HG03108 (cell line): Measurements from ENCODE around the gene AMH.
A peak's percentile ranks its signal among the peaks of the same experiment; 100 is the strongest.
"Not testable (repeated sequence)": the region's sequence is repeated elsewhere in the genome, so short reads cannot be mapped to it uniquely, and the experiment has no call there.

Experiments
- ATAC-seq: cut with Tn5 transposase; IDR thresholded peaks from one replicate; pipeline ENCODE4 v1.9.1; 2021; ENCODE audit warnings: moderate library complexity; ENCODE audit not compliant: unreplicated experiment

The AMH gene

GRCh38 chr19:2268480-2268830 lies 19.3 kb downstream of the AMH start:
- ATAC-seq = no peak

DNA sequence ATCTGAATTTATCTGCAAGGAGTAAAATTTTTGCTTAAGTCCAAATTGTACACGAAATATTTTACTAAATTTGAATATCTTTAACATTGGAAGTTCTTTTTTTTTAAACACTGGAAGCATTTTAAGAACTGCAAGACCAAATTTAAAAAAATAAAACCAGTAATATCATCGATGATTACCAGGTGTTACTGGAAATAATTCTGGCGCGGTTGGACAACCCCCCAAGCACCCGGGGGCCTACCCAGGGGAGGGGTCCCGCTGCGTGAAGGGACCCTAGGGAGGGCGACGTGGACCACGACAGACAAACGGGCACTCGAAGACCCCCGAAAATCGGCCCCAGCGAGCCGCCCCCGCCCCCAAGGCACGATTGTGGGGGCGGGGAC lies 19.7 kb downstream of the AMH start:
- ATAC-seq = no peak

DNA sequence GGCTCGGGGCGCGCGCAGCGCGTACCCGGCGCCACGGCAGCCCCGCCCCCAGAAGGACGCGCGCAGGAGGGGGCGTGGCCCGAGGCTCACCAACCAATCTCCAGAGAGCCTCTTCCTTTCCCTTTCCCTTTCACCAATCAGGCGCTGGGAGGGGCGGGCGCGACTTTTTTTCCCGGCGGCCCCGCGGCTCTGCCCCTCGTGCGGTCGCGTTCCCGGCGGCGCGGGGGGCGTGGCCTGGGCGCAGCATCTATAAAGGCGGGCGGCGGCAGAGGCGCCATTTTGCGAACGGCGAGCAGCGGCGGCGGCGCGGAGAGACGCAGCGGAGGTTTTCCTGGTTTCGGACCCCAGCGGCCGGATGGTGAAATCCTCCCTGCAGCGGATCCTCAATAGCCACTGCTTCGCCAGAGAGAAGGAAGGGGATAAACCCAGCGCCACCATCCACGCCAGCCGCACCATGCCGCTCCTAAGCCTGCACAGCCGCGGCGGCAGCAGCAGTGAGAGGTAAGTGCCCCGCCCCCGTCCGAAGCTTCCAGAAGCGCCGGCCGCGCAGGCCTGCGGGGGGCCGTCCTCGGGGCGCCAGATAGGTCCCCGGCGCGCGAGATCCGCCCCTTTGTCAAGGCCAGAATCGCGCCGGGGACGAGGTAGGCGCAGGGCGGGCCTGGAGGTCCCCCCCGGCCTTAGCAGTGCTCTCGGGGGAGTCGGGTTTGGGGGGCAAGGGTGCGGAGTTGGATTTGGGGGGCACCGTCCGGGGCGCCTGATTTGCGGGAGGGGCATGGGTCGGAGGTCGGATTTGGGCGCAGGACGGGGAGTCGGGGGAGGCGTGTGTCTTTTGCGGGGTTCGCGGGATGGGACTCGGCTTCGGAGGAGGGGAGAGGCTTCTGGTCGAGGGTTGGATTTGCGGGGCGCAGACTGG lies 20.4 kb downstream of the AMH start:
- ATAC-seq = peak; percentile 38

DNA sequence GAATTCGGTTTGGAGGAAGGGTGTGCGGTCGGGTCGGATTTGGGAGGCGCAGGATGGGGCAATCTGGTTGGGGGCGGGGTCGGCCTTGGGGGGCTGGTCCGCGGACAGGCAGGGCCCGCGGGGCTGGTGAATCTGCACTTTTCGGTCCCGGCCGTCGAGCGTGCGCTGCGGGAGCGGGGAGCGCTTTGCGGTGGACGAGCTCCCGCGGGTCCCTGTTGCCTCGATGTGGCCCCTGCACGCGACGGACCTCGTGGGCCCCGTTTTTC lies 21.0 kb downstream of the AMH start:
- no peak for ATAC-seq

GRCh38 chr19:2270423-2271233 lies 21.5 kb downstream of the AMH start:
- ATAC-seq = no peak

DNA sequence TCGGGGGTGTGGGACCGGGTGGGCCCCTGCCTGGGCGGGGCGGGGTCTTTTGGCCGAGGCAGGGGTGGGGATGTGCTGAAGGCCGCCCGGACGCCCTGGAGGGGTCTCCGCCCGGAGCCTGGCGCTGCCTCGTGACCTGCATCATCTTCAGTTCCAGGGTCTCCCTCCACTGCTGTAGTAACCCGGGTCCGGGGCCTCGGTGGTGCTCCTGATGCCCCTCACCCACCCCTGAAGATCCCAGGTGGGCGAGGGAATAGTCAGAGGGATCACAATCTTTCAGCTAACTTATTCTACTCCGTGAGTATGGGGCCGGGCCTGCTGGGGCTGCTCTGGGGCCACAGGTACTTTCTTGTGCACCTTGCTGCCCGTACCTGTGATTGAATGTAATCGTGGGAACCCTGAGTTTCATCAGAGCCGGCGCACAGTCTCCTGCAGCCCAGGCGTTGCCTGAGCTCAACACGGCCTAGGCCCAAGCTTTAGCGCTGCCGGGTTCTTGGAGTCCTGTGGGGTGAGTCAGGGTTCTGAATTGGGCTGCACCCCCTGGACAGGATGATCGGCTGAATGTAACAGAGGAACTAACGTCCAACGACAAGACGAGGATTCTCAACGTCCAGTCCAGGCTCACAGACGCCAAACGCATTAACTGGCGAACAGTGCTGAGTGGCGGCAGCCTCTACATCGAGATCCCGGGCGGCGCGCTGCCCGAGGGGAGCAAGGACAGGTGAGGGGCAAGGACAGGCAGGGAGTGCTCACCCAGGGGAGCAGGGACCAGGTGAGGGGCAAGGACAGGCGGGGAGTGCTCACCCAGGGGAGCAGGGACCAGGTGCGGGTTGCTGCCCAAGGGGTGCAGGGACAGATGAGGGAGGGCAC lies 22.3 kb downstream of the AMH start:
- ATAC-seq = no peak

GRCh38 chr19:2273356-2274184 lies 24.4 kb downstream of the AMH start:
- ATAC-seq = peak; percentile 27

DNA sequence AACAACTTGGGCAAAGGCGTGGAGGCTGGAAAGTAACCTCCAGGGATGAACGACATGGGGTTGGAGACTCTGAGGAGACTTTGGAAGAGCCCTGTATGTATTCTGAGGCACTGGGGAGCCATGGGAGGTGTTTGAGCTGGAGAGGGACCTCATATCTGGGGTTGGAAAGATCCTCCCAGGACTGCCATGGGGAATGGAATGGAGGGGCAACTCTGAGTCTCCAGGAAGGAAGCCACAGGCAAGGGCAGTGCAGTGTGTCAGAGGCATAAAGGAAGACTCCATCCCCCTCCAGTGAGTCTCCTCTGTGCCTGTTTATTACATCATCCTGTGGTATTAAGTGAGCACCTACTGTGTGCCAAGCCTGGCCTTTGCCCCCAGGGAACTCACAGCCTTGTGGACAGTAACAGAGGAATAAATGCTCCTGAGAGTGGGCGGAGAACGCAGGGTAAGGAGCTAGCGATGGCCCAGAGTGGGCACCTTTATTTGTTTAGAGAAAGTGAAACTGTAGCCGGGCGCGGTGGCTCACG lies 25.1 kb downstream of the AMH start:
- ATAC-seq = no peak

GRCh38 chr19:2274931-2275535 lies 25.9 kb downstream of the AMH start:
- ATAC-seq = no peak

DNA sequence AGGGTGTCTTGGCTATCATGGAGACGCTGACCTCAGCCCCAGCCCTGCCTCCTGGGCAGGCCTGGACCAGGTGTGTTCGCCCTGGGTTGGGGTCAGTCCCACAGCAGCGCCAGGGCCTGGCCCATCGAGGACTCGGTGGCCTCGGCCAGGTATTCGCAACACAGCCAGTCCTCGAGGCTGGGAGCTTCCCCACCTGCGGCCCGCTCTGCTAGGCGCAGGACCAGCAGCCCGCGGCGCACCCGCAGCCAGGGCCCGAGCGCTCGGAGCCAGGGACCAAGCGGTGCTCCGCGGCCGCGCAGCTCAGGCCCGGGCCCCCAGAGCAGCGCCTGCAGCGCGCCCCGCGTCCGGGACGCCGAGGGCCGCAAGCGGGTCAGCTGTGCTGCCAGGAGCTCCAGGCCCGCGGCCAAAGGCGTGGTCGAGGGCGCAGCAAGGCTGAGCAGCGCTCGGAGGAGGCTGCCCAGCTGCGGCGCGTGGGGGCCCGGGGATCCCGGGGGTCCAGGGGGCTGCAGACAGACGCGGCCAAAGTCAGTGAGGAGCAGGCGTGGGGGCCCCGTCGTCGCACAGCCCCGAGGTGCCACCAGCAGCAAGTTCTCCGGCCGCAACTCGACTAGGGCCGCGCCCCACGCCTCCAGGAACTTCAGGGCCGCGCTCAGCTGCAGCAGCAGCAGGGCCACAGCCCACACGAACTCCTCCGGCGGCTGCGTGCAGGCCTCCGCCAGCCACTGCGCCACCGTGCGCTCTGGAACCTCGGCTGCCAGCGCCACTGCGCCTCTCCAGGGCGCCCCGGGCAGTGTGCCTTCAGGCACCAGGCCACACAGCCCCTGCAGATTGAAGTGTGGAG lies 26.7 kb downstream of the AMH start:
- ATAC-seq = no peak

GRCh38 chr19:2276429-2276986 lies 27.4 kb downstream of the AMH start:
- ATAC-seq = no peak

DNA sequence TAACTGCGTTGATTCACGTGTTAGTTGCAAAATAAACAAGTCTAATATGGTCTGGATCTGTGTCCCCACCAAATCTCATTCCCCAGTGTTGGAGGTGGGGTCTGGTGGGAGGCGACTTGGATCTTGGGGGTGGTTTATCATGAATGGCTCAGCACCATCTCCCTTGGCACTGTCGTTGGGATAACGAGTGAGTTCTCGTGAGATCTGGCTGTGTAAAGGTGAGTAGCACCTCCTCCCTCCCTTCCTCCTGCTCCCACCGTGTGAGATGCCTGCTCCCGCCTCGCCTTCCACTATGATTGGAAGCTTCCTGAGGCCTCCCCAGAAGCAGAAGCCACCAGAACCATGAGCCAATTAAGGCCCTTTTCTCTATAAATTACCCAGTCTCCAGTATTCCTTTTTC lies 28.0 kb downstream of the AMH start:
- no peak for ATAC-seq

GRCh38 chr19:2278459-2279158 lies 29.5 kb downstream of the AMH start:
- no peak for ATAC-seq

GRCh38 chr19:2280633-2281264 lies 31.6 kb downstream of the AMH start:
- no peak for ATAC-seq

DNA sequence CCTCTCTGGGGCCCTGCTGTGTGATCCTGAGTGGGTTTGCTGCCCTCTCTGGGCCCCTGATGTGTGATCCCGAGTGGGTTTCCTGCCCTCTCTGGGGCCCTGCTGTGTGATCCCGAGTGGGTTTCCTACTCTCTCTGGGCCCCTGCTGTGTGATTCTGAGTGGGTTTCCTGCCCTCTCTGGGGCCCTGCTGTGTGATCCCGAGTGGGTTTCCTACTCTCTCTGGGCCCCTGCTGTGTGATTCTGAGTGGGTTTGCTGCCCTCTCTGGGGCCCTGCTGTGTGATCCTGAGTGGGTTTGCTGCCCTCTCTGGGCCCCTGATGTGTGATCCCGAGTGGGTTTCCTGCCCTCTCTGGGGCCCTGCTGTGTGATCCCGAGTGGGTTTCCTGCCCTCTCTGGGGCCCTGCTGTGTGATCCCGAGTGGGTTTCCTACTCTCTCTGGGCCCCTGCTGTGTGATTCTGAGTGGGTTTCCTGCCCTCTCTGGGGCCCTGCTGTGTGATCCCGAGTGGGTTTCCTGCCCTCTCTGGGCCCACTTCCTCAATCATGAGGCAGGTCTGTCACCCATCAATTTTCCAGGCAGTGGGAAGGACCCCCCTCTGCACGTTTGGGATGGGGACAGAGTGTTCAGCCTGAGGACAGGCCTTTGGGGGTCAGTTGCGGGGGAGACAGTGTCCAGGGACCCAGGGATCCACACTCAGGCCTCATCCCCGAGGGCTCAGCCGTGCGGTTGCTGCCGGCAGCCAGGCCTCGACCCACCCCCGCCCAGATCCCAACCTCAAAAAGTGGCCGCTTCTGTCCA lies 32.3 kb downstream of the AMH start:
- ATAC-seq = not testable (repeated sequence)

DNA sequence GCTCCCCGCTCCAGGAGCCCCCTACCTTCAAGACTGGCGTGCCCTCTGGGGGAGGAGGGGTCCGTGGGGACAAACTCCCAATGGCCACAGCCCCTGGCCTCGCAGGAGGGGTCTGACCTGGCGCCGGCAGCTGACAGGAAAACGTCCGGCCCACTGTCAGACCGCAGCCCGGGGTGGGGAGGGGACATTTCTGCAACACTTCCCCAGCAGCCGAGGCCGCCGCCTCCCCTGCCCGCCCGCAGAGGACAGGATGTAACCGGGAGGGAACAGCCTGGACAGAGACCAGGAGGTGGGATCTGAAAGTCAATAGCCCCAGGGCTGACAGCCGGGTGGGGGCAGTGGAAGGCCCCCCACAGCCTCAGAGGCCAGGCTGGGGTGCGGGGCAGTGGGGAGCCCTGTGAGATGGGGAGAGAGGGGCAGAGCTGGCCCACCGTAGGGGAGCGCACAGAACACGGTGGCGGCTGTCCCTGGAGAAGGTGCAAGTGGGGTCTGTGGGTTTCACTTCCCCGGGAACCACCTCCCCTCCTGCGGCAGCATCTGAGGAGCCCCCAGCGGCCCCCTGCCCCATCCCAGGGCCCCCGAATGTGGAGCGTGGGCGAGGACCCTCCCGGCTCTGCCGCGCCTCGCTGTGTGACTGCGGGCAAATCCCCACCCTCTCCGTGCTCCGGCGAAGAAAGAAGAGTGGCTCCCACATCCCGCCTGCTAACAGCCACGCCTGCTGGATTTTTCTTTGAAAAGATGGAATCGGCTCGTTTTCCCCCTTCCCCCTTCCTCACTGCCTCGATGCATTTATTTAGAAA lies 33.1 kb downstream of the AMH start, which contains the start of gene PEAK3:
Gene PEAK3, minus strand, starts transcription at position 114 of the 800 bp plus-strand sequence. CDS start 1,244 bp downstream, outside the sequence.
- ATAC-seq = peak; percentile 51
